ENCODE measurements around the gene ACAP2.
A peak's percentile ranks its signal among the peaks of the same experiment; 100 is the strongest.
"Not testable (repeated sequence)": the region's sequence is repeated elsewhere in the genome, so short reads cannot be mapped to it uniquely, and the experiment has no call there.

ACAP2 gene

GRCh38 chr3:195407531-195408409 is 35.0 kb downstream of the ACAP2 start:
- H3K36me3 ChIP-seq (replicated peaks): no peaks in the 10 kb centered on the region
- H3K4me3 ChIP-seq (ENCODE audit: low read depth, low read length): no peak overlapping the region
- TF ChIP-seq CTCF (IDR thresholded peaks at IDR 0.05; ENCODE audit: low read depth, low read length, missing control alignments): no peak
- in situ Hi-C loops (cut with HindIII; ENCODE audit: low pct_ligation_motif_present, low sequenced_read_pairs): no loop called here
- no peaks in the 10 kb centered on the region for H3K27me3 ChIP-seq (replicated peaks)
- no peak overlapping the region for H3K27ac ChIP-seq
- DNase-seq: no peak

- TF ChIP-seq CTCF (IDR thresholded peaks at IDR 0.05; ENCODE audit: low read depth, low read length, missing control alignments): no peak
- no peak overlapping the region for H3K27ac ChIP-seq
- no peak overlapping the region for H3K4me3 ChIP-seq (ENCODE audit: low read depth, low read length)
- in situ Hi-C loops (cut with HindIII; ENCODE audit: low pct_ligation_motif_present, low sequenced_read_pairs): no loop called here
- H3K27me3 ChIP-seq (replicated peaks): no peaks in the 10 kb centered on the region
- H3K36me3 ChIP-seq (replicated peaks): no peaks in the 10 kb centered on the region
- DNase-seq: no peak
Measured at GRCh38 chr3:195405651-195406050, 37.2 kb downstream of the ACAP2 start.

- Histone ChIP-seq H3K4me3 (ENCODE audit: low read depth, low read length) (no peak overlapping the region), H3K36me3 (replicated peaks) (no peaks in the 10 kb centered on the region), H3K27me3 (replicated peaks) (no peaks in the 10 kb centered on the region), H3K27ac (no peak overlapping the region)
- DNase-seq: peak; percentile 42
- TF ChIP-seq CTCF (IDR thresholded peaks at IDR 0.05; ENCODE audit: low read depth, low read length, missing control alignments): no peak
- in situ Hi-C loops (cut with HindIII; ENCODE audit: low pct_ligation_motif_present, low sequenced_read_pairs): no loop called here
Measured at GRCh38 chr3:195403841-195404408, 38.9 kb downstream of the ACAP2 start.

GRCh38 chr3:195403244-195403643 is 39.6 kb downstream of the ACAP2 start:
- H3K4me3 ChIP-seq (ENCODE audit: low read depth, low read length): no peak overlapping the region
- DNase-seq: no peak
- in situ Hi-C loops (cut with HindIII; ENCODE audit: low pct_ligation_motif_present, low sequenced_read_pairs): no loop called here
- no peaks in the 10 kb centered on the region for H3K27me3 ChIP-seq (replicated peaks)
- H3K27ac ChIP-seq: no peak overlapping the region
- no peak for TF ChIP-seq CTCF (IDR thresholded peaks at IDR 0.05; ENCODE audit: low read depth, low read length, missing control alignments)
- H3K36me3 ChIP-seq (replicated peaks): no peaks in the 10 kb centered on the region

GRCh38 chr3:195401943-195402342 is 40.9 kb downstream of the ACAP2 start:
- in situ Hi-C loops (cut with HindIII; ENCODE audit: low pct_ligation_motif_present, low sequenced_read_pairs): no loop called here
- no peak for TF ChIP-seq CTCF (IDR thresholded peaks at IDR 0.05; ENCODE audit: low read depth, low read length, missing control alignments)
- H3K27me3 ChIP-seq (replicated peaks): no peaks in the 10 kb centered on the region
- H3K4me3 ChIP-seq (ENCODE audit: low read depth, low read length): no peak overlapping the region
- no peak for DNase-seq
- no peaks in the 10 kb centered on the region for H3K36me3 ChIP-seq (replicated peaks)
- no peak overlapping the region for H3K27ac ChIP-seq

- in situ Hi-C loops (cut with HindIII; ENCODE audit: low pct_ligation_motif_present, low sequenced_read_pairs); H3K27ac ChIP-seq; H3K4me3 ChIP-seq (ENCODE audit: low read depth, low read length); H3K36me3 ChIP-seq (replicated peaks); DNase-seq; H3K27me3 ChIP-seq (replicated peaks): not testable (repeated sequence)
Measured at GRCh38 chr3:195398460-195398859, 44.4 kb downstream of the ACAP2 start.
